CD4-positive, alpha-beta T cell treated with Interleukin-10 for 1 hour (primary cell): ENCODE measurements around the gene CCDC39.

Experiments used
- DNase-seq: peaks from one replicate; pipeline ENCODE4 v3.0.0-alpha.2; 2020

Gene CCDC39

GRCh38 chr3:180679178-180680096 lies at the start of gene CCDC39:
CCDC39 (minus strand) TSS chr3:180679489; CDS start chr3:180679380, 109 bp downstream.
- DNase-seq, result peak; percentile 58

GRCh38 chr3:180720012-180720411 lies 40.7 kb upstream of the CCDC39 start:
- DNase-seq, result no peak

- no peak for DNase-seq
These were observed 28.6 kb upstream of the CCDC39 start for GRCh38 chr3:180707896-180708295.

GRCh38 chr3:180705619-180706018 lies 26.3 kb upstream of the CCDC39 start:
- no peak for DNase-seq

GRCh38 chr3:180704532-180704931 lies 25.2 kb upstream of the CCDC39 start:
- DNase-seq, result no peak

- no peak for DNase-seq
These were observed 21.7 kb upstream of the CCDC39 start for GRCh38 chr3:180700941-180701340.

GRCh38 chr3:180698760-180699270 lies 19.5 kb upstream of the CCDC39 start:
- no peak for DNase-seq

- DNase-seq, result no peak
These were observed 15.0 kb upstream of the CCDC39 start for GRCh38 chr3:180694321-180694720.

GRCh38 chr3:180693656-180694055 lies 14.4 kb upstream of the CCDC39 start:
- no peak for DNase-seq

GRCh38 chr3:180690061-180690460 lies 10.8 kb upstream of the CCDC39 start:
- no peak for DNase-seq

GRCh38 chr3:180684807-180685206 lies 5.5 kb upstream of the CCDC39 start:
- no peak for DNase-seq

- no peak for DNase-seq
These were observed 4.5 kb upstream of the CCDC39 start for GRCh38 chr3:180683816-180684215.

GRCh38 chr3:180680097-180680430 lies 775 bp upstream of the CCDC39 start:
- peak; percentile 29 for DNase-seq

GRCh38 chr3:180678231-180678630 lies 1.1 kb downstream of the CCDC39 start:
- no peak for DNase-seq

- no peak for DNase-seq
These were observed 17.8 kb downstream of the CCDC39 start for GRCh38 chr3:180661444-180661843.

- no peak for DNase-seq
These were observed 22.2 kb downstream of the CCDC39 start for GRCh38 chr3:180657094-180657493.

GRCh38 chr3:180656406-180656805 lies 22.9 kb downstream of the CCDC39 start:
- no peak for DNase-seq

GRCh38 chr3:180646187-180646790 lies 33.0 kb downstream of the CCDC39 start:
- no peak for DNase-seq

- DNase-seq, result no peak
These were observed 38.3 kb downstream of the CCDC39 start for GRCh38 chr3:180640987-180641386.

- DNase-seq, result no peak
These were observed 45.6 kb downstream of the CCDC39 start for GRCh38 chr3:180633722-180634121.

GRCh38 chr3:180631317-180631716 lies 48.0 kb downstream of the CCDC39 start:
- no peak for DNase-seq

GRCh38 chr3:180630371-180630770 lies 48.9 kb downstream of the CCDC39 start:
- no peak for DNase-seq

GRCh38 chr3:180626844-180627243 lies 52.4 kb downstream of the CCDC39 start:
- no peak for DNase-seq

- no peak for DNase-seq
These were observed 54.6 kb downstream of the CCDC39 start for GRCh38 chr3:180624714-180625113.
